AG04450 (cell line): ENCODE data around the gene KIT. TPM values are rescaled to one million over a fixed set of nuclear protein-coding genes. Genes with fewer than 3 reads are reported as not detected.

Source experiments
- CTCF ChIA-PET: fragments of 300-600, 350-600 bp; formaldehyde crosslinking; extraction: SDS; loops from one replicate; lab custom pipeline; 2022; ENCODE audit warnings: antibody characterized with exemption, inconsistent platforms; lab: Charles Lee
- POLR2A ChIA-PET: fragments of 350-600 bp; formaldehyde crosslinking; extraction: SDS; loops from one replicate; lab custom pipeline; 2021; ENCODE audit warnings: antibody characterized with exemption, inconsistent platforms; lab: Yijun Ruan, JAX
- DNase-seq: peaks from one replicate; pipeline ENCODE4 v3.0.0-alpha.2; 2011; ENCODE audit warnings: low read depth, low spot score
- H3K27ac ChIP-seq: one replicate; pipeline ENCODE4 v1.5.1; 2012; ENCODE audit warnings: low read depth, low read length, control low read depth
- H3K27me3 ChIP-seq: one replicate; pipeline ENCODE4 v1.6.0; 2012; ENCODE audit warnings: low read length; ENCODE audit not compliant: control insufficient read depth, insufficient read depth
- H3K4me3 ChIP-seq: 2 replicates; pipeline ENCODE4 v1.5.1; 2011; ENCODE audit warnings: mild to moderate bottlenecking, low read depth, low read length, control low read depth
- H3K9me3 ChIP-seq: 2 replicates; pipeline ENCODE4 v1.5.1; 2012; ENCODE audit warnings: low read length; ENCODE audit not compliant: control insufficient read depth, insufficient read depth
- CTCF ChIP-seq: IDR thresholded peaks from 2 replicates; pipeline ENCODE4 v1.5.1; 2011; ENCODE audit warnings: low read depth, low read length, control low read depth, inconsistent platforms
- polyA plus RNA-seq: library from polyadenylated mRNA; depleted of rRNA; stranded (reverse); fragments of >200 nt; gene quantifications from 2 replicates; pipeline ENCODE4 v1.2.3, GENCODE V29; 2011

KIT gene
- polyA plus RNA-seq, 1 experiment: 0.07 TPM

DNA sequence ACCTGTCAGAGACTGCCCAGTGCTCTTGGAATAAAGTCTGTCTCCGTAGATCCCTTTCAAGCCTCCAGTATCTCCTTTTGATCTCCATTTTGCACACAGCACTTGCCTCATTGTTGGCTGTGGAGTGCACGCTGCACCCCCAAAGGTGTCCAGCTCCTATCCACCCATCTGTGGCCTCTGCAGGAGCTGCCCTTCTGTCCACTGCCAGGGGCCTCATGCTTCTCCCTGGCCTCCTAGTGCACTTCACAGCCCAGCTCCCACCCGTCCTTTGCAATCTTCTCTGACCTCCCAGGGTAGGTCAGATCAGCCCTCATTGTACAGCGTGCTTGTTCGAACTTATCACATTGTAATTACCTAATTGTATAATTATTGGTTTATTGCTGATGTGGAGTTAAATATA lies 18.9 kb downstream of the KIT start:
- H3K9me3 ChIP-seq: no peaks in the 10 kb centered on the region
- no peak overlapping the region for H3K27ac ChIP-seq
- CTCF ChIA-PET: no interaction called here
- TF ChIP-seq CTCF: no peak
- POLR2A ChIA-PET: no interaction called here
- H3K27me3 ChIP-seq: no peaks in the 10 kb centered on the region
- no peak overlapping the region for H3K4me3 ChIP-seq
- no peak for DNase-seq

- TF ChIP-seq CTCF: no peak
- no peak for DNase-seq
- Histone ChIP-seq H3K27ac (no peak overlapping the region), H3K9me3 (no peaks in the 10 kb centered on the region), H3K27me3 (no peaks in the 10 kb centered on the region), H3K4me3 (no peak overlapping the region)
- ChIA-PET POLR2A (no interaction called here), CTCF (no interaction called here)
Measured at GRCh38 chr4:54677416-54677815, 19.7 kb downstream of the KIT start.

GRCh38 chr4:54677853-54678650 lies 20.3 kb downstream of the KIT start:
- TF ChIP-seq CTCF: no peak
- ChIA-PET POLR2A (no interaction called here), CTCF (no interaction called here)

GRCh38 chr4:54678826-54679225 lies 21.1 kb downstream of the KIT start:
- no peak for DNase-seq
- no peak for TF ChIP-seq CTCF
- Histone ChIP-seq H3K9me3 (no peaks in the 10 kb centered on the region), H3K27ac (no peak overlapping the region), H3K4me3 (no peak overlapping the region), H3K27me3 (no peaks in the 10 kb centered on the region)
- ChIA-PET POLR2A (no interaction called here), CTCF (no interaction called here)

More at GRCh38 chr4:54677853-54678650, 20.3 kb downstream of the KIT start:
- no peaks in the 10 kb centered on the region for H3K27me3 ChIP-seq
- H3K27ac ChIP-seq: no peak overlapping the region
- no peaks in the 10 kb centered on the region for H3K9me3 ChIP-seq
- no peak overlapping the region for H3K4me3 ChIP-seq
- no peak for DNase-seq

- Histone ChIP-seq H3K9me3 (no peaks in the 10 kb centered on the region), H3K4me3 (no peak overlapping the region), H3K27ac (no peak overlapping the region), H3K27me3 (no peaks in the 10 kb centered on the region)
- POLR2A ChIA-PET: no interaction called here
- CTCF ChIA-PET: no interaction called here
- DNase-seq: no peak
- TF ChIP-seq CTCF: no peak
Measured at GRCh38 chr4:54679813-54680212, 22.1 kb downstream of the KIT start.
